ENCODE measurements around the gene WSB1. TPM values are rescaled to one million over a fixed set of nuclear protein-coding genes. Genes with fewer than 3 reads are reported as not detected.

Gene WSB1
- total RNA-seq, 1 experiment from 2014 or later, result 66.2 TPM

DNA sequence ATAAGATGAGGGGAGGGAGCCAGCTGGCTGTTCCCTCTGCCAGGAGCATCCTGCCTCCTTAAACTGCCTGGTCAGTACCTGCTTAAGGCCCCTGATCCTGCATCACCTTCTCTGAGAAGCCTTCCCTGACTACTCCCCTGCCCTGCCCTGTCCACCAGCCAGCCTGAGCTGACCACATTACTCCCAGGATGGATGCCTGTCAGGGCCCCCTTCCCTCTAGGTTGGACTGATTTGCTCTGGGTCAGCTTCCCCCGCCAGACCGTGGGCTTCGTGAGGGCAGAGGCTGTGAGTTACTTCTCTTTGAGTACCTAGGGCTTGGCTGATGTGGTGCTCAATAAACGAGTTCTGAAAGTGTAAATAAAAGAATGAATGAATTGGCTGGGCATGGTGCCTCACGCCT lies 63.3 kb downstream of the WSB1 start:
- no peaks in the 10 kb centered on the region for H3K9me3 ChIP-seq (ENCODE audit: insufficient read depth, low read depth)
- H3K36me3 ChIP-seq (ENCODE audit: low read depth), result no peaks in the 10 kb centered on the region
- H3K27ac ChIP-seq, result no peak overlapping the region
- no peak overlapping the region for H3K4me2 ChIP-seq
- H3K4me1 ChIP-seq (replicated peaks; ENCODE audit: insufficient read depth), result peaks cover 11% of the 10 kb centered on the region; the same call in 1 of the 2 replicates
- H2AFZ ChIP-seq, result no peak overlapping the region
- no peaks in the 10 kb centered on the region for H4K20me1 ChIP-seq (ENCODE audit: insufficient read depth)
- no TSS peak for BruUV-seq (replicated peaks)
- H3K9me2 ChIP-seq (ENCODE audit: insufficient read depth), result no peaks in the 10 kb centered on the region
- ChIA-PET POLR2A (ENCODE audit: unreplicated experiment) (no interaction called here), CTCF (no interaction called here)
- no peak overlapping the region for H3K4me3 ChIP-seq
- H3F3A ChIP-seq (ENCODE audit: insufficient read depth, low read depth), result peaks cover 2% of the 10 kb centered on the region; the same call in 1 of the 2 replicates
- intact Hi-C loops (cut with micrococcal nuclease; ENCODE audit: unreplicated experiment), result no loop called here
- TF ChIP-seq EZH2 (IDR thresholded peaks at IDR 0.05; ENCODE audit: low read depth), result no peak
- no peak for TF ChIP-seq CTCF (conservative IDR thresholded peaks at IDR 0.05)
- H3K27me3 ChIP-seq (ENCODE audit: insufficient read depth, low read depth), result no peaks in the 10 kb centered on the region
- no peak for DNase-seq
- H3K79me2 ChIP-seq (ENCODE audit: low read depth), result peaks cover 8% of the 10 kb centered on the region

DNA sequence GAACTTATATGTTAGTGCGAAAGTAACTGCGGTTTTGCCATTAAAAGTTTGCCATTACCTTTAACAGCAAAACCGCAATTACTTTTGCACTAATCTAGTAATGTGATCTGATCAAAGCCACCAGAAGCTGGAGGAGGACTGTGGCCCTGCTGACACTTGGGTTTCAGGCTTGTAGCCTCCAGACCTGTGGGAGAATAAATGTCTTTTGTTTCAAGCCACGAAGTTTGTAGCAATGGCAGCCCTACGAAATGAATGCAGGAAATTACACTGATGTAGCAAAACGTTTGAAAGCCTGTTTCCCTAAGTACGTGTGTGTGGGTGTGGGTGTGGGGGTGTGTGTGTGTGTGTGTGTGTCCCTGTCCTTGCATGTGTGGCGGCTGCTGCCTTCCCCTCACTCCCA lies 66.6 kb downstream of the WSB1 start:
- no peak for DNase-seq
- Histone ChIP-seq H3K4me1 (replicated peaks; ENCODE audit: insufficient read depth) (no peaks in the 10 kb centered on the region), H3K9me2 (ENCODE audit: insufficient read depth) (no peaks in the 10 kb centered on the region), H3K9me3 (ENCODE audit: insufficient read depth, low read depth) (no peaks in the 10 kb centered on the region), H3K79me2 (ENCODE audit: low read depth) (no peaks in the 10 kb centered on the region), H3K27ac (no peak overlapping the region), H3K4me2 (no peak overlapping the region), H3K36me3 (ENCODE audit: low read depth) (no peaks in the 10 kb centered on the region), H3K4me3 (no peak overlapping the region), H3F3A (ENCODE audit: insufficient read depth, low read depth) (no peaks in the 10 kb centered on the region), H3K27me3 (ENCODE audit: insufficient read depth, low read depth) (no peaks in the 10 kb centered on the region), H4K20me1 (ENCODE audit: insufficient read depth) (no peaks in the 10 kb centered on the region), H2AFZ (no peak overlapping the region)
- ChIA-PET POLR2A (ENCODE audit: unreplicated experiment) (no interaction called here), CTCF (no interaction called here)
- TF ChIP-seq EZH2 (IDR thresholded peaks at IDR 0.05; ENCODE audit: low read depth) (no peak), CTCF (conservative IDR thresholded peaks at IDR 0.05) (no peak)
- intact Hi-C loops (cut with micrococcal nuclease; ENCODE audit: unreplicated experiment), result no loop called here
- no TSS peak for BruUV-seq (replicated peaks)

DNA sequence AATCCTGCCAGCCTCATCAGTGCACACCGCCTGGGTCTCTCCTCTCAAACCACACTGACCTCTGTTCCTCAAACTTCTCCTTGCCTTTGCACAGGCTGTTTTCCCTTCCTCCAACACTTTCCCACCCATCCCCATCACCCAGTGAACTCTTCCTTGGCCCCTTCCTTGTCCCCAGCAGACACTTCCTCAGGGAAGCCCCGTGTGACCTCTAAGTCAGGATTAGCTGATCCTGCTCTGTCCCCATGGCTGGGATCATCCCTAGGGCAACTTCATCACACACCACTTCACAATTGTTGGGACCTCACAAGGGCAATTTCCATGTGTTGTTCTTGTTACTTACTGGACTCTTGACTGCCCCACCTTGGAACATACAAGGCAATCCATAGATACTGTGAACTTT lies 67.8 kb downstream of the WSB1 start:
- no peak for TF ChIP-seq EZH2 (IDR thresholded peaks at IDR 0.05; ENCODE audit: low read depth)
- no peak for TF ChIP-seq CTCF (conservative IDR thresholded peaks at IDR 0.05)
- H3K27me3 ChIP-seq (ENCODE audit: insufficient read depth, low read depth), result no peaks in the 10 kb centered on the region
- H3K9me2 ChIP-seq (ENCODE audit: insufficient read depth), result no peaks in the 10 kb centered on the region
- H2AFZ ChIP-seq, result no peak overlapping the region
- H3K4me3 ChIP-seq, result no peak overlapping the region
- no peak for DNase-seq
- no peaks in the 10 kb centered on the region for H4K20me1 ChIP-seq (ENCODE audit: insufficient read depth)
- BruUV-seq (replicated peaks), result no TSS peak
- H3K79me2 ChIP-seq (ENCODE audit: low read depth), result no peaks in the 10 kb centered on the region
- ChIA-PET POLR2A (ENCODE audit: unreplicated experiment) (no interaction called here), CTCF (no interaction called here)
- no peaks in the 10 kb centered on the region for H3F3A ChIP-seq (ENCODE audit: insufficient read depth, low read depth)
- intact Hi-C loops (cut with micrococcal nuclease; ENCODE audit: unreplicated experiment), result no loop called here
- no peaks in the 10 kb centered on the region for H3K4me1 ChIP-seq (replicated peaks; ENCODE audit: insufficient read depth)
- no peaks in the 10 kb centered on the region for H3K9me3 ChIP-seq (ENCODE audit: insufficient read depth, low read depth)
- no peak overlapping the region for H3K4me2 ChIP-seq
- no peak overlapping the region for H3K27ac ChIP-seq
- no peaks in the 10 kb centered on the region for H3K36me3 ChIP-seq (ENCODE audit: low read depth)

Measured in PC-9 (cell line).